ENCODE measurements around the gene PHACTR1.

The PHACTR1 gene

GRCh38 chr6:13166916-13167315 lies 450.3 kb downstream of the PHACTR1 start:
- no peak for DNase-seq

GRCh38 chr6:13172291-13172690 lies 455.7 kb downstream of the PHACTR1 start:
- DNase-seq = no peak

GRCh38 chr6:13175087-13175486 lies 458.5 kb downstream of the PHACTR1 start:
- DNase-seq = no peak

DNA sequence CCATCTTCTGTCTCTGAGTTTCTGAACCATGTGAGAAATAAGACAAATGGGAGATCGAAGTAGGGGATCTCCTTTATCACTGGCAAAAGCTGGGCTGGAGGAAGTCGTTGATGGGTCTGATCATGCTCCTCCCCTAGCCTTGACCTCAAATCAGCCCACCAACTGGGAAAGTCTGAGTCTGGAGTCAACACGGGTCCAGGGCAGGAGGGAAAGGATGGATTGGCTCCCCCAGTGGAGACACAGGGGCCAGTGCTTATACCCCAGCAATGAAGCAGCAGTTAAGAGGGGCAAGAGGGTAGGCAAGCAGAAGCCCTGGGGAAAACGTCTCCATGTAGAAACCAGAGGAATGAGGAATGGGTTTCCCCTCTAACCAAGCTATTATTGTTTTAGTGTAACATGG lies 459.2 kb downstream of the PHACTR1 start:
- no peak for DNase-seq

GRCh38 chr6:13177664-13178063 lies 461.1 kb downstream of the PHACTR1 start:
- no peak for DNase-seq

DNA sequence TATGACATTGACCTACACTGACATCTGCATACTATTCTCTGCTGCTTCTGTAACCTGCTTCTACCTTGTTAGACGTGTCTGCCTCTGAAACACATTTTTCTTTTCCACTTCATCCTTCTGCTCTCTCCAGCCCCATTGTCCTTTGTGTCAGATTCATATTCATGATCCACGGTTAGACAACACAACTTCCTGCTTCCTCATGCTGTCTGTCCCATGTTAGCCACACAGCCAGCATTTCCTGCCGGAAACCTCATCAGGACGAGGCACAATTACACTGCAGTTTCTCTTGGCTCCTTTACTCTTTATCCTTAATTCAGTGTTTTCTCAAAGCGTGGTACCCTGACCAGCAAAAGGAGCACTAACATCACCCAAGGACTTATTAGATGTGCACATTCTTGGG lies 461.5 kb downstream of the PHACTR1 start:
- no peak for DNase-seq

GRCh38 chr6:13180538-13180937 lies 464.0 kb downstream of the PHACTR1 start:
- DNase-seq = no peak

GRCh38 chr6:13181393-13181792 lies 464.8 kb downstream of the PHACTR1 start:
- DNase-seq = no peak

GRCh38 chr6:13183415-13184088 lies 467.0 kb downstream of the PHACTR1 start:
- DNase-seq = no peak

DNA sequence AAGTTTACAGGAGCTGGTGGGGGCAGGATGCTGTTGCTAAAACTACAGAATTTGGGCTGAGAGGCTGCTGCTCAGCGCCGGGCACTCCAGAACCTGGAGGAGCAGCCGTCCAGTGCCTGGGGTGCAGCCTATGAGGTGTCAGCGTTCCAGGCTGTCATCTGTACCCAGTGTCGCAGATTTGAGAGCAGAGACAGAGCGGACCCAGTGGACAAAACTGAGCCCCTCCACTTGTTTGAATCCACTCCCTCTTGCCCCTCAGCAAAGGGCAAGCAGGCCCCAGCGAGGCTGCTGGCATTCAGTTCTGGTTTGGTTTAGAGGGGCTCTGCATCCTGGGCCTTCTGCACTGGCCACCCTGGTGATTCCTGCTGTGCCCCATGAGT lies 467.5 kb downstream of the PHACTR1 start:
- DNase-seq = no peak

DNA sequence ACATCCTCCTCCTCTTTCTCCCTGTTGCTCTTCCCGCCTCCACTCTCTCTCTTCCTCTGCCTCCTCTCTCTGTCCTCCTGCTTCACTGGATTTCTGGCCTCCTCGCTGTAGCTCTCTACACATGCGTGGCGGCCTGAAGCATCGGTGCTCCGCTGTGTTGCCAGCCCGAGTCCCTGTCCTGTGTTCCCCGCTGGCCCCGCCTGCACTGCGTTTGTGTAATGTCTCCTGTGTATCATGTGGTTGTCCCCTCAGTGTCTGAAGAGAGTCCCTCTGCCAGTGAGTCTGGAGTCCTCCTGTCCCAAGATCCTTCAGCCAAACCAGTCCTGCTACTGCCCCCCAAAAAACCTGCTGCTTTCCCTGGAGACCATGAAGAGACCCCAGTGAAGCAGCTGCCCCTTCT lies 468.0 kb downstream of the PHACTR1 start:
- DNase-seq = no peak

- no peak for DNase-seq
Measured at GRCh38 chr6:13186861-13187260, 470.3 kb downstream of the PHACTR1 start.

GRCh38 chr6:13187692-13188091 lies 471.1 kb downstream of the PHACTR1 start:
- no peak for DNase-seq

GRCh38 chr6:13188306-13188705 lies 471.7 kb downstream of the PHACTR1 start:
- no peak for DNase-seq

DNA sequence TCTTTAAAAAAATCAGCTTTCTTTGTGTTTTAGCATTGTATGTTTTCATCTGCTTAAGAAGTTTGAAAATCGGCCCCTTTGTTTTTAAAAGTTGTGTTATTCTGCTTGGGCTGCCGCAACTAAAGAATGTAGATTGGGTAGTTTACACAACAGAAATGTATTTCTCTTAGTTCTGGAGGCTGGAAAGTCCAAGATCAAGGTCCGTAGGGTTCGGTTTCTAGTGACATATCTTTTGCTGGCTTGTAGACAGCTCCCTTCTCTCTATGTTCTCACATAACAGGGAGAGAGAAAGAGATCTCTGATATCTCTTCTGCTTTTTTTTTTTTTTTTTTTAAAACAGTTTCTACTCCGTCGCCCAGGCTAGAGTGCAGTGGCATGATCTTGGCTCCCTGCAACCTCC lies 473.1 kb downstream of the PHACTR1 start:
- DNase-seq = no peak

- DNase-seq = no peak
Measured at GRCh38 chr6:13190376-13190775, 473.8 kb downstream of the PHACTR1 start.

DNA sequence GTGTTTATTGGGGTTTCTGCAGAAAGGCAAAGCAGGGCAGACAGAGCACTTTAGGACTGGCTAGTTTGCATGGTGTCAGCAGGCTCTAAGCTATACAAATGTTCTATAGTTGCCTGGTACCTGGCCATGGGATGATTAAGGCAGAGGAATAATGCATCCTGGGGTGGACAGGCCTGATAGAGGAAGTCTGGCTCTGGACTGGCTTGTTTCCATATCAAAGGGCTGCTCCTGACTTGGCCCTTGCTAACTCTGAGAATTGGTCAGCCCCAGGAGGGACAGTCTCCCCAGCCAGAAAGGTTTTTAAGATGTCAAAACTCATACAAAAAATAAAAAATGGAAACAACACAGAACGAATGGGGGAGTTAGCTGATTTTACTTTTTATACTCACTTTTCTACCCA lies 474.9 kb downstream of the PHACTR1 start:
- DNase-seq = no peak

GRCh38 chr6:13194852-13195251 lies 478.3 kb downstream of the PHACTR1 start:
- DNase-seq = peak; percentile 26

DNA sequence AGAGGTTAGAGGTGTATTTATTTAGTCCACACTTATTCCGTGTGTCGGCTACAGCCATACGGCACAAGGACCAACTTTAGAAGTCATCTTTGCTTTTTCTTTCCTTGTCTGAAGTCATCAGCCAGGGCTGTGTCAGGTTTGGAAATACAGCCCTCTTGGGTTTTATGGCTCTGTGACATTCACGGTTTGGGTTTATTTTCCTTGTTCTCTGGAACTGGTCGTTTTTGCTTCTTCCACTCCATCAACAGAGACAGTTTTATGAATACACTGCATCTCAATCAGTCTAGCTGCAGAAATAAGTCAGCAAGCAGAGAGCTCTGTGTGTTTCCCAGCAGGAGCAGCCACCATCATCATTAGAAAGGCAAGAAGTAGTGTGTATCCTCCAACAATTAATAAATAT lies 479.2 kb downstream of the PHACTR1 start:
- no peak for DNase-seq

GRCh38 chr6:13198168-13198567 lies 481.6 kb downstream of the PHACTR1 start:
- DNase-seq = no peak

- DNase-seq = no peak
Measured at GRCh38 chr6:13201336-13201735, 484.8 kb downstream of the PHACTR1 start.

GRCh38 chr6:13203145-13203544 lies 486.6 kb downstream of the PHACTR1 start:
- no peak for DNase-seq

- no peak for DNase-seq
Measured at GRCh38 chr6:13205106-13205505, 488.5 kb downstream of the PHACTR1 start.

DNA sequence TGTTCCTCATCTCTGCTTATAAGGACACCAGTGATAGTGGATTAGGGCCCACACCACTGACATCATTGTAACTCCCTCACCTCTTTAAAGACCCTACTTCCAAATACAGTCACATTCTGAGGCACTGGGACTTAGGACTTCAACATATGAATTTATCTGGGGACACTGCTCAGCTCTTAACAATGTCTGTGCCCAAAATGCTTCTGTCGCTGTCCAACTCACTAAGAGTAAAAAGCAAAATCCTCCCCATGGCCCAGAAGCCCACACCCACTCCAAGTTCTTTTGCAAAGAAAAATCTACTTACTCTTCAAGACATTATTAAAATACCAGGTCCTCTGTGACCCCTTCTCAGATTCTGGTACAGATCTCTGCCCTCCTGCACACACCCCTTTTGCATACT lies 495.5 kb downstream of the PHACTR1 start:
- no peak for DNase-seq

GRCh38 chr6:13212538-13212937 lies 496.0 kb downstream of the PHACTR1 start:
- DNase-seq = no peak

DNA sequence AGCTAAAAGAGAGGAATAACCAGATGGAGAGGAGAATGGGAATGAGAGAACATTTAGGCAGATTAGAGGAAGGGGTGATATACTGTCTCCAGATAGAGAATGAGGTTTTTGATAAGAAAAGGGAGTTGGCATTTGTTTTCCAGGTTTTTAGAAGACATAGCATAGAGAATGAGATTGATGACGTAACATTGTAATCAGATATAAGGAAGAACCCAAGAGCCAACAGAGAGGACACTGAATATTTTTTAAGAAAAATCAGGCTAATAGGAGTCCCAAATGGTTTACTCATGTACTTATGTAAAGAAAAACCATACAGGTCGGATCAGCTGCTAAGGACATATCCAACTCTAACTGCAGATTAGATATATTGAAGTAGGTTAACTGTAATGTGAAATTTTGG lies 498.8 kb downstream of the PHACTR1 start:
- no peak for DNase-seq

All from CD4-positive, alpha-beta T cell treated with Interleukin-12 subunit alpha and Interleukin-12 subunit beta, for 1 hour (primary cell).